ENCODE data around the gene SMIM3.

GRCh38 chr5:150791536-150791935, 13.0 kb downstream of the SMIM3 start:
- TF ChIP-seq, protein P1, sequence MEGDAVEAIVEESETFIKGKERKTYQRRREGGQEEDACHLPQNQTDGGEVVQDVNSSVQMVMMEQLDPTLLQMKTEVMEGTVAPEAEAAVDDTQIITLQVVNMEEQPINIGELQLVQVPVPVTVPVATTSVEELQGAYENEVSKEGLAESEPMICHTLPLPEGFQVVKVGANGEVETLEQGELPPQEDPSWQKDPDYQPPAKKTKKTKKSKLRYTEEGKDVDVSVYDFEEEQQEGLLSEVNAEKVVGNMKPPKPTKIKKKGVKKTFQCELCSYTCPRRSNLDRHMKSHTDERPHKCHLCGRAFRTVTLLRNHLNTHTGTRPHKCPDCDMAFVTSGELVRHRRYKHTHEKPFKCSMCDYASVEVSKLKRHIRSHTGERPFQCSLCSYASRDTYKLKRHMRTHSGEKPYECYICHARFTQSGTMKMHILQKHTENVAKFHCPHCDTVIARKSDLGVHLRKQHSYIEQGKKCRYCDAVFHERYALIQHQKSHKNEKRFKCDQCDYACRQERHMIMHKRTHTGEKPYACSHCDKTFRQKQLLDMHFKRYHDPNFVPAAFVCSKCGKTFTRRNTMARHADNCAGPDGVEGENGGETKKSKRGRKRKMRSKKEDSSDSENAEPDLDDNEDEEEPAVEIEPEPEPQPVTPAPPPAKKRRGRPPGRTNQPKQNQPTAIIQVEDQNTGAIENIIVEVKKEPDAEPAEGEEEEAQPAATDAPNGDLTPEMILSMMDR (IDR thresholded peaks at IDR 0.05) = no peak
- TF ChIP-seq POLR2A (IDR thresholded peaks at IDR 0.05) = no peak

Measured in adrenal gland (tissue), 5 donors.